GM19035 (cell line): Measurements from ENCODE around the gene GPR83.
"Not testable (repeated sequence)": the region's sequence is repeated elsewhere in the genome, so short reads cannot be mapped to it uniquely, and the experiment has no call there.

Source experiments
- ATAC-seq: cut with Tn5 transposase; IDR thresholded peaks from one replicate; pipeline ENCODE4 v1.9.1; 2021; ENCODE audit not compliant: unreplicated experiment

Gene GPR83

DNA sequence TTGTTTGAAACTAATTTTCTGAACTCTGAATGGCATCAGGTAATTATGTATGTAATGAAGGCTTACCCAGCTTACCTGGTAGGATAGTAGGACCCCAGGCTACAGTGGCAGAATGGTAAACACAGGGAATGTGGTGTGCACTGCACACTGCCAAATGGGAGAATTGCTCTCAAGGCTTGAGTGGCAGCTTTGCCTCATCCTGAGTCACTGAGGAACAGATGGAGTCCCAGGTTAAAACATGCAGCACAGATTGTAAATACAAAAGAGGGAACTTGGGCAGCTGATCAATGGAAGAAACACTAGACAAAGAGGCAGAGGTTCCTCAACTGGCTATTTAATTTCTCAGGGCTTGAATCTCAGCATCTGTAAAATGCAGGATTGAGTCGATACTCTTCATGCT lies 24.4 kb downstream of the GPR83 start:
- ATAC-seq, result no peak

DNA sequence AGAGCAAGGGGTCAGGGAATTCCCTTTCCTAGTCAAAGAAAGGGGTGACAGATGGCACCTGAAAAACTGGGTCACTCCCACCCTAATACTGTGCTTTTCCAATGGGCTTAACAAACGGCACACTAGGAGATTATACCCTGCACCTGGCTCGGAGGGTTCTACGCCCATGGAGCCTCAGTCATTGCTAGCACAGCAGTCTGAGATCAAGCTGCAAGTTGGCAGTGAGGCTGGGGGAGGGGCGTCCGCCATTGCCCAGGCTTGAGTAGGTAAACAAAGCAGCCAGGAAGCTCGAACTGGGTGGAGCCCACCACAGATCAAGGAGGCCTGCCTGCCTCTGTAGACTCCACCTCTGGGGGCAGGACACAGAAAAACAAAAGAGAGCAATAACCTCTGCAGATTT lies 30.6 kb downstream of the GPR83 start:
- not testable (repeated sequence) for ATAC-seq

DNA sequence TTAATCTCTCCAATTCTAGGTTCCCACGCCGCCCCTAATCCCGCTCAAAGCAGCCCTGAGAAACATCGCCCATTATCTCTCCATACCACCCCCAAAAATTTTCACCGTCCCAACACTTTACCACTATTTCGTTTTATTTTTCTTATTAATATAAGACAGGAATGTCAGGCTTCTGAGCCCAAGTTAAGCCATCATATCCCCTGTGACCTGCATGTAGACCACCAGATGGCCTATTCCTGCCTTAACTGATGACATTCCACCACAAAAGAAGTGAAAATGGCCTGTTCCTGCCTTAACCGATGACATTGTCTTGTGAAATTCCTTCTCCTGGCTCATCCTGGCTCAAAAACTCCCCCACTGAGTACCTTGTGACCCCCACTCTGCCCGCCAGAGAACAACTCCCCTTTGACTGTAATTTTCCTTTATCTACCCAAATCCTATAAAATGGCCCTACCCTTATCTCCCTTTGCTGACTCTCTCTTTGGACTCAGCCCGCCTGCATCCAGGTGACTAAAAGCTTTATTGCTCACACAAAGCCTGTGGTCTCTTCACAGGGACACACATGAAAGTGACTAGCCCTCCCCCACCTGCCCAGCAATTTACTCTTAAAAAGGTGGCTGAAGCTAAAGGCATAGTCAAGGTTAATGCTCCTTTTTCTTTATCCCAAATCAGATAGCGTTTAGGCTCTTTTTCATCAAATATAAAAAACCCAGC lies 50.2 kb downstream of the GPR83 start:
- not testable (repeated sequence) for ATAC-seq

DNA sequence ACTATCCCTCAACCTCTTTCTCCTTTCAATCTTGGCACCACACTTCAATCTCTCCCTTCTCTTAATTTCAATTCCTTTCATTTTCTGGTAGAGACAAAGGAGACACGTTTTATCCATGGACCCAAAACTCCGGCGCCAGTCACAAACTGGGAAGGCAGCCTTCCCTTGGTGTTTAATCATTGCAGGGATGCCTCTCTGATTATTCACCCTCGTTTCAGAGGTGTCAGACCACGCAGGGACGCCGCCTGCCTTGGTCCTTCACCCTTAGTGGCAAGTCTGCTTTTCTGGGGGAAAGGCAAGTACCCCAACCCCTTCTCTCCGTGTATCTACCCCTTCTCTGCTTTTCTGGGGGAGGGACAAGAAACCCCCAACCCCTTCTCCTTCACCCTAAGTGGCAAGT lies 54.9 kb downstream of the GPR83 start:
- not testable (repeated sequence) for ATAC-seq

DNA sequence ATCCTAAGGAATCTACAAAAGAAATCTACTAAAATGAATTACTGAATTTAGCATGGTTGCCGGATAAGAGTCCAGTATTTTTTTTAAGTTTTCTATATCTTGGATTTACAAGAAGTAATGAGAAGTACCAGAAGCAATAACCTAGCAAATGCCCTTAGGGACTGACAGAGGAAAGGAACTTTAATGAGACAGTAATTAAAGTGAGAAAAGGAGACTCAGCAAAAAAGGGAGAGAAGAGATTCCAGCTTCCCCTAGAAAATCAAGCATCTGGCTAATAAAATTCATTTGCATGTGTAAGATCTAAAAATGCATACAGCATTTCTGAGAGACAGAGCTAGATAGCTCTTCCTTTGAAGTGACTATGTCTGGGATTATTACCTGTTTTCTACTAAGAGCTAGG lies 57.7 kb downstream of the GPR83 start:
- ATAC-seq, result no peak

DNA sequence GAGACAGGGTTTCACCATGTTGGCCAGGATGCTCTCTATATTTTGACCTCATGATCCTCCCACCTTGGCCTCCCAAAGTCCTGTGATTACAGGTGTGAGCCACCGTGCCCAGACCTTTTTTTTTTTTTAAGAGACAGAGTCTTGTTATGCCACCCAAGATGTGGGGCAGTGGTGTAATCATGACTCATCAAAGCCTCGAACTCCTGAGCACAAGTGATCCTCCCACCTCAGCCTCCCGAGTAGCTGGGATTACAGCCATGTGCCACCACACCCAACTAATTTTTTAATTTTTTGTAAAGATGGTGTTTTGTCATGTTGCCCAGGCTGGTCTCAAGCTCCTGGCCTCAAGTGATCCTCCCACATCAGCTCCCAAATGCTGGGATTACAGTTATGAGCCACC lies 59.0 kb downstream of the GPR83 start:
- ATAC-seq, result no peak

DNA sequence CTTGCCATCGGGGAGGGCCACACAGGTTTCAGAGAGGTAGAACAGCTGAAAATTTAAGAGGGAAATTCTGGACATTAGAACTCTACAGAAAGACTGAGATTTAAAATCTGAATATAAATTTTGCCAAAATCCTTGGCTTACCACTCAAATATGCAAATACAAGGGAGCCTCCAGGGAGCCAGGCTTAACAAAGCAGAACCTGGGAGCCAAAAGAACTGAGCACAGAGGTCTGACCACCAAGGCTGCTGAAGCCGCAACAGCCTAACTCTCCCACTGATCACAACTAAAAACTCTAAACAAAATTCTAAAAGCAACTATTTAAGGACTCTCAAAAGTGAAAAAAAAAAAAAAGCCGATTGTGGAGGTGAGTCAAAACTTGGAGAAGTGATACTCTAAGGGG lies 62.6 kb downstream of the GPR83 start:
- no peak for ATAC-seq

DNA sequence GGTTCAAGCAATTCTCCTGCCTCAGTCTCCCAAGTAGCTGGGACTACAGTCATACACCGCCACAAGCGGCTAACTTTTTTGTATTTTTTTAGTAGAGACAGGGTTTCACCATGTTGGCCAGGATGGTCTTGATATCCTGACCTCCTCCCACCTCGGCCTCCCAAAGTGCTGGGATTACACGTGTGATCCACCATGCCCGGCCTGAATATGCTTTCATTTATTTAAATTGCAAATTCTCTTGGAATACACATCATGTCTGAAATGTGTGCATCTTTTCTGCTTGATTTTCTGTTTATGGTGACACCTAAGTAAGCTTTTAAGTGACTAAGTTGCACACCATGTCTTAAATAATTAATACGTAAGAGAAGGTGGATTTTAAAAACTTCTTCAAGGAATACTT lies 65.2 kb downstream of the GPR83 start:
- ATAC-seq, result no peak

DNA sequence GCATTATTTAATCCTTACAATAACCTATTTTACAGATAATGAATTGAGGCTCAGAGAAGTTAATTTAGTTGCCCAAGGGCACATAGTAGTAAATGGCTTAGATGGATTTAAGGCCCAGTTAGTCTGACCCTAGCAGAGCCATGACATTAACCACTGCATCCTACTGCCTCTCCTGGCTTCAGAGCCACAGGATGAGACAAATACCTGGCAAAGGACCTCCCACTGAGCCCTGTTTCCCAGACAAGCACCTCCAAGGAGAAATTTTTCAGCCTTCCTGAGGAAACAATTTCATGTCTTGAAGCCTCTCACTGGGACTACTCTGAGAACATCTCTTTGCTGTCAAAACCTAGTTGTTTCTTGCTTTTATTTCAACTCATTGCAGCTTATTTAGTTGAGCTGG lies 68.4 kb downstream of the GPR83 start:
- no peak for ATAC-seq

DNA sequence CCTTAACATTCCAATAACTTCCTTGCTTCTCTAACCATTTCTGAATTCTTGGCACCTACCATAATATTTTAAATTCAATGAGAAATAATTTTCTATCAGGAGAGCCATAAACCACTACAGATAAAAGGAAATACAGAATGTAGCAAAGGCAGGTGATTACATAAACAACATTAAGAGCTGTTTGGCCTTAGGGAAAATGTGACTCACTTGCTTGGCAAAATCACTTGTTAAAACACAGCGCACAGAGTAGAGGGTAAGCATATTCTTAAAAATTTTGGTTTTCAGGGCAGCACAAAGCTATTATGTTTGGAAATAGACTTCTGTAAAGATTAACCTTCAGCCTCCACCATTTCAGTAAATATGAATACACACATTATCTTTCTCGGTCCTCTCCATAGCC lies 70.4 kb downstream of the GPR83 start:
- no peak for ATAC-seq

DNA sequence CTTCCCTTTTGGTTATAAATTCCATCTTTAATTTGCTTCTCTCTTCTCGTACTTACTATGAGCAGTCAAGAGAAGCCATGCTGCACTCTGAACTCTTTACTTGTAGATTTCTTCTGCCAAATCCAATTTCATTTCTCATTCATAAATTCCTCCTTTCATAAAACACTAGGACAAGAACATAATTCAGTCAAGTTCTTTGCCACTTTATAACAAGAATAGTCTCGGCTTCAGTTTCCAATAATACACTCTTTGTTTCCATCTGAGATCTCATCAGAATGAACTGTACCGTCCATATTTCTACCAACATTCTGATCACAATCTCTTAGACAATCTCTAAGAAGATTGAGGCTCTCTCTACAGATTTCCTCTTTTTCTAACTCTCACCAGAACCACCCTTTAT lies 71.7 kb downstream of the GPR83 start:
- no peak for ATAC-seq

DNA sequence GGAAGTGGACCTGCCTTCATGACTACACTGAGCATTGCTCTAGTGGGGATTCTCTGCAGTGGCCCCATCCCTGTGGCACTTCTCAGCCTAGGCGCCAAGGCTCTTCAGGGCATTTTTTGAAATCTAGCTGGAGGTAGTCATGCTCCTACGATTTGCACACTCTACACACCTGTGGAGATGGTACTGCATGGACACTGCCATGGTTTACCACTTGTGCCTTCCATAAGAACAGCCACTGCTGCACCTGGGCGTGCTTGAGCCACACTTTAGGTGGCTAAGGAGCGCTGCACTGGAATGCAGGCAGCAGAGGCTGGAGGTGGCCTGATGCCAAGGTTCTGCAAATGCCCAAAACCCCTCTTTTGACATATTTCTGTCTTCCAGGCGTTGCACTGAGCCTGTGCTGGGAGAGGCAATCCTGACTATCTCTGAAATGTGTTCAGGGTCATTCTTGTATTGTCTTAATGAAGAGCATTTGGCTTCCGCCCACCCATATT lies 72.6 kb downstream of the GPR83 start:
- ATAC-seq, result no peak
